Caco-2 (cell line): ENCODE data around the gene PROSER2. TPM values are rescaled to one million over a fixed set of nuclear protein-coding genes. Genes with fewer than 3 reads are reported as not detected.

Experiments
- BruUV-seq: library from RNA; stranded (reverse); fragments of 400-500 nt; replicated peaks from 2 replicates; lab custom pipeline; 2021; lab: Mats Ljungman, UMichigan
- CTCF ChIA-PET: fragments of 300-600 bp; sonication (Branson Sonifier 250); formaldehyde crosslinking; loops from one replicate; lab custom pipeline; 2022; ENCODE audit warnings: antibody characterized with exemption; lab: Charles Lee
- POLR2A ChIA-PET: fragments of 300-600 bp; sonication (Branson Sonifier 250); formaldehyde crosslinking; loops from one replicate; lab custom pipeline; 2022; ENCODE audit warnings: antibody characterized with exemption; lab: Charles Lee
- DNase-seq, 2 experiments: peaks; one replicate each; pipeline versions ENCODE4 v3.0.0 to v3.0.0-alpha.2; 2020 to 2022
- H3K27me3 ChIP-seq: replicated peaks from 2 replicates; pipeline ENCODE4 v1.6.0; 2011; ENCODE audit warnings: low read length; ENCODE audit not compliant: control insufficient read depth, insufficient read depth
- H3K36me3 ChIP-seq: 2 replicates; pipeline ENCODE4 v1.5.1; 2011; ENCODE audit warnings: low read length; ENCODE audit not compliant: control insufficient read depth, insufficient read depth
- H3K4me1 ChIP-seq: fragments of 250-450 bp; sonication (Bioruptor Pico); 2 replicates; pipeline ENCODE4 v1.5.1; 2020; ENCODE audit warnings: mild to moderate bottlenecking
- H3K4me3 ChIP-seq: 2 replicates; pipeline ENCODE4 v1.5.1; 2011; ENCODE audit warnings: low read depth, mild to moderate bottlenecking, control low read depth, low read length
- H3K9me3 ChIP-seq: fragments of 250-450 bp; sonication (Bioruptor Pico); 2 replicates; pipeline ENCODE4 v1.5.1; 2020; ENCODE audit warnings: mild to moderate bottlenecking, moderate library complexity
- H3K27ac Mint-ChIP-seq: one replicate; pipeline ENCODE4 v1.8.0; 2022; ENCODE audit warnings: mixed read lengths; ENCODE audit not compliant: unreplicated experiment
- H3K27me3 Mint-ChIP-seq: one replicate; pipeline ENCODE4 v1.8.0; 2022; ENCODE audit warnings: mixed read lengths; ENCODE audit not compliant: insufficient read depth, unreplicated experiment
- H3K36me3 Mint-ChIP-seq: one replicate; pipeline ENCODE4 v1.8.0; 2022; ENCODE audit warnings: mild to moderate bottlenecking, mixed read lengths; ENCODE audit not compliant: insufficient read depth, unreplicated experiment
- H3K4me1 Mint-ChIP-seq: one replicate; pipeline ENCODE4 v1.8.0; 2022; ENCODE audit warnings: low read depth, mixed read lengths; ENCODE audit not compliant: unreplicated experiment
- H3K4me3 Mint-ChIP-seq: one replicate; pipeline ENCODE4 v1.8.0; 2022; ENCODE audit warnings: mild to moderate bottlenecking, moderate library complexity, mixed read lengths; ENCODE audit not compliant: unreplicated experiment
- H3K9me3 Mint-ChIP-seq: one replicate; pipeline ENCODE4 v1.8.0; 2022; ENCODE audit warnings: mixed read lengths; ENCODE audit not compliant: unreplicated experiment
- CTCF ChIP-seq, 2 experiments: fragments of 200-600 bp in 1 of 2; IDR thresholded peaks; 1 replicate in 1 of 2; 2 replicates in 1 of 2; pipeline versions ENCODE4 v1.5.1 to v1.8.0; 2011 to 2022; ENCODE audit warnings: antibody characterized with exemption in 1 of 2, control low read depth in 1 of 2, inconsistent platforms in 1 of 2, low read depth in 1 of 2, low read length in 1 of 2, mild to moderate bottlenecking in 1 of 2, moderate library complexity in 1 of 2; ENCODE audit not compliant: insufficient read depth in 1 of 2, severe bottlenecking in 1 of 2, unreplicated experiment in 1 of 2
- intact Hi-C: fragments of 100-400 bp; cut with micrococcal nuclease; formaldehyde crosslinking; loops from one replicate; pipeline ENCODE4 v1.10.0; 2022; ENCODE audit not compliant: unreplicated experiment
- total RNA-seq: library from RNA; stranded (reverse); gene quantifications from 2 replicates; pipeline ENCODE4 v1.2.3, GENCODE V29; 2022

PROSER2 gene
- total RNA-seq, 1 experiment from 2014 or later = 134 TPM

GRCh38 chr10:11910102-11910501 lies 86.9 kb downstream of the PROSER2 start:
- H3K27me3 ChIP-seq = no peaks in the 10 kb centered on the region
- ChIA-PET POLR2A (no interaction called here), CTCF (no interaction called here)
- peaks cover 12% of the 10 kb centered on the region for H3K4me1 ChIP-seq
- H3K4me3 ChIP-seq = no peak overlapping the region
- TF ChIP-seq CTCF (IDR thresholded peaks at IDR 0.05; ENCODE audit: insufficient read depth in 1 of 2, low read depth in 1 of 2, low read length in 1 of 2, severe bottlenecking in 1 of 2, unreplicated experiment in 1 of 2) = no peak
- intact Hi-C loops = no loop called here
- Mint-ChIP-seq H3K27me3 (no peaks in the 10 kb centered on the region), H3K36me3 (peaks cover 6% of the 10 kb centered on the region), H3K4me1 (peaks cover 8% of the 10 kb centered on the region), H3K9me3 (no peaks in the 10 kb centered on the region), H3K4me3 (no peak overlapping the region), H3K27ac (no peak overlapping the region)
- H3K9me3 ChIP-seq = no peaks in the 10 kb centered on the region
- DNase-seq = no peak
- H3K36me3 ChIP-seq = no peaks in the 10 kb centered on the region
- no TSS peak for BruUV-seq

GRCh38 chr10:11913079-11913641 lies 90.0 kb downstream of the PROSER2 start:
- peaks cover 6% of the 10 kb centered on the region for H3K36me3 Mint-ChIP-seq
- H3K4me1 Mint-ChIP-seq = peaks cover 13% of the 10 kb centered on the region
- no peaks in the 10 kb centered on the region for H3K27me3 Mint-ChIP-seq
- TF ChIP-seq CTCF (IDR thresholded peaks at IDR 0.05; ENCODE audit: insufficient read depth in 1 of 2, low read depth in 1 of 2, low read length in 1 of 2, severe bottlenecking in 1 of 2, unreplicated experiment in 1 of 2) = no peak
- peaks cover 25% of the 10 kb centered on the region for H3K4me1 ChIP-seq
- no TSS peak for BruUV-seq
- peak; percentile 56 to 62 for DNase-seq
- no peaks in the 10 kb centered on the region for H3K9me3 Mint-ChIP-seq
- no peaks in the 10 kb centered on the region for H3K9me3 ChIP-seq
- CTCF ChIA-PET = interaction anchor here (1.0 to 1.1 kb wide), 3 partner anchors 37 to 130 kb away, joined by 3 to 5 read pairs (median 4); no protein-coding TSS in a partner anchor
- H3K4me3 ChIP-seq = no peak overlapping the region
- peak overlapping the region; percentile 47 for H3K4me3 Mint-ChIP-seq
- H3K27me3 ChIP-seq = no peaks in the 10 kb centered on the region
- H3K27ac Mint-ChIP-seq = peak overlapping the region; percentile 80
- H3K36me3 ChIP-seq = no peaks in the 10 kb centered on the region
- POLR2A ChIA-PET = interaction anchor here (0.7 to 1.4 kb wide), 3 partner anchors 15 to 39 kb away, joined by 3 to 6 read pairs (median 3); no protein-coding TSS in a partner anchor
- intact Hi-C loops = loop anchor here (2.0 kb wide), 1 partner anchor 38 kb away; no protein-coding TSS in a partner anchor

- no peak overlapping the region for H3K27ac Mint-ChIP-seq
- ChIA-PET POLR2A (no interaction called here), CTCF (no interaction called here)
- H3K4me3 Mint-ChIP-seq = no peak overlapping the region
- Histone ChIP-seq H3K27me3 (no peaks in the 10 kb centered on the region), H3K4me3 (no peak overlapping the region), H3K4me1 (peaks cover 17% of the 10 kb centered on the region), H3K9me3 (no peaks in the 10 kb centered on the region), H3K36me3 (0 out of 2 replicates have a peak, but pooled peaks cover 5% of the 10 kb centered on the region)
- BruUV-seq = no TSS peak
- intact Hi-C loops = loop anchor here (5.0 kb wide), 1 partner anchor 126 kb away; no protein-coding TSS in a partner anchor
- H3K36me3 Mint-ChIP-seq = peaks cover 40% of the 10 kb centered on the region
- peak in 1 of 2 experiments; percentile 32 for DNase-seq
- peaks cover 7% of the 10 kb centered on the region for H3K4me1 Mint-ChIP-seq
- H3K9me3 Mint-ChIP-seq = no peaks in the 10 kb centered on the region
- H3K27me3 Mint-ChIP-seq = no peaks in the 10 kb centered on the region
- TF ChIP-seq CTCF (IDR thresholded peaks at IDR 0.05; ENCODE audit: insufficient read depth in 1 of 2, low read depth in 1 of 2, low read length in 1 of 2, severe bottlenecking in 1 of 2, unreplicated experiment in 1 of 2) = no peak
Observed at GRCh38 chr10:11918384-11918783, 95.2 kb downstream of the PROSER2 start.
